Upper lobe of left lung (tissue), 4 donors: ENCODE data around the gene PGP.

Experiments used
- CTCF ChIP-seq, 6 experiments: fragments of 450-650 bp in 4 of 6; fragments of 200-600 bp in 2 of 6; sonication (generic) in 2 of 6; IDR thresholded peaks; one replicate each; pipeline ENCODE4 v1.5.1; 2016 to 2019; ENCODE audit warnings: antibody characterized with exemption in 6 of 6
- EP300 ChIP-seq, 4 donors: sonication (generic); formaldehyde crosslinking; IDR thresholded peaks; one replicate each; pipeline ENCODE4 v1.5.1; 2017; ENCODE audit warnings: antibody characterized with exemption in 4 of 4, control low read depth in 2 of 4

DNA sequence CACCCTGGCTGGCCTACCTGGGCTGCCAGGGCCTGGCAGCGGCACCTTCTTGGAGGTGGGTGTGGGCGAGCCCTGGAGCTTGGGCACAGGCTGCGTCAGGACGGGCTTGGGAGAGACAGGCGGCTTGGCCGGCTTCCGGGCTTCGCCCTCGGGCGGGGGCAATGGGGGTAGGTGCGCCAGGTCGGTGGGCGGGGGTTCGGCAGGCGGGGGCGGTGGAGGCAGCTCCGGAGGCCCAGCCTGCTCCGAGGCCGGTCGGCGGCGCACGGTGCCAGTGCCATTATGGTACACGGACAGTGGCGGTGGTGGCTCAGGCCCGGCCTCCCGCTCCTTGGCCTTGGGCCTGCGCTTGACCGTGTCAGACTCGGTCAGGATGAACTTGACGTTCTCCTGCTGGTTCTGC is 35.1 kb downstream of the PGP start:
- no peak for TF ChIP-seq CTCF (IDR thresholded peaks at IDR 0.05)
- no peak for TF ChIP-seq EP300 (IDR thresholded peaks at IDR 0.05)
